ENCODE measurements around the gene KRTAP9-1. TPM values are rescaled to one million over a fixed set of nuclear protein-coding genes. Genes with fewer than 3 reads are reported as not detected.

The KRTAP9-1 gene
- total and polyA plus RNA-seq, 2 donors (not counting 1 experiment from before 2014, with no cell fraction given), result not detected

GRCh38 chr17:41185001-41185400 is 4.7 kb upstream of the KRTAP9-1 start:
- Histone ChIP-seq H3K4me2 (ENCODE audit: extremely low read depth, insufficient read depth, low read length) (no peak overlapping the region), H3K4me1 (ENCODE audit: control insufficient read depth, extremely low read depth, insufficient read depth, low read length) (no peaks in the 10 kb centered on the region), H3K4me3 (replicated peaks in 1 of 4; ENCODE audit: control extremely low read depth in 1 of 4, insufficient read depth in 1 of 4, low read depth in 3 of 4, low read length in 4 of 4) (no peak overlapping the region), H3K9me3 (ENCODE audit: control insufficient read depth, insufficient read depth, low read depth, low read length) (no peaks in the 10 kb centered on the region), H3K9ac (ENCODE audit: insufficient read depth, low read length) (no peak overlapping the region), H3K27me3 (ENCODE audit: control insufficient read depth, insufficient read depth, low read length) (no peaks in the 10 kb centered on the region), H3K36me3 (ENCODE audit: control insufficient read depth, insufficient read depth, low read length) (no peaks in the 10 kb centered on the region), H3K27ac (ENCODE audit: insufficient read depth, low read length) (no peak overlapping the region), H4K20me1 (ENCODE audit: control insufficient read depth, extremely low read depth, insufficient read depth, low read length) (no peaks in the 10 kb centered on the region), H2AFZ (ENCODE audit: low read length) (no peak overlapping the region), H3K79me2 (ENCODE audit: control insufficient read depth, insufficient read depth, low read length) (no peaks in the 10 kb centered on the region)
- DNase-seq (ENCODE audit: low read depth in 2 of 2), result no peak
- TF ChIP-seq CTCF (conservative IDR thresholded peaks at IDR 0.05 in 1 of 2, IDR thresholded peaks at IDR 0.05 in 1 of 2; ENCODE audit: low read depth in 1 of 2, low read length in 2 of 2), result no peak
- no peak for TF ChIP-seq EZH2 (IDR thresholded peaks at IDR 0.05; ENCODE audit: low read length, missing control alignments)

GRCh38 chr17:41186872-41187271 is 2.8 kb upstream of the KRTAP9-1 start:
- Histone ChIP-seq H3K4me2 (ENCODE audit: extremely low read depth, insufficient read depth, low read length) (no peak overlapping the region), H3K79me2 (ENCODE audit: control insufficient read depth, insufficient read depth, low read length) (no peaks in the 10 kb centered on the region), H4K20me1 (ENCODE audit: control insufficient read depth, extremely low read depth, insufficient read depth, low read length) (no peaks in the 10 kb centered on the region), H3K4me1 (ENCODE audit: control insufficient read depth, extremely low read depth, insufficient read depth, low read length) (no peaks in the 10 kb centered on the region), H3K36me3 (ENCODE audit: control insufficient read depth, insufficient read depth, low read length) (no peaks in the 10 kb centered on the region), H3K9me3 (ENCODE audit: control insufficient read depth, insufficient read depth, low read depth, low read length) (no peaks in the 10 kb centered on the region), H3K4me3 (replicated peaks in 1 of 4; ENCODE audit: control extremely low read depth in 1 of 4, insufficient read depth in 1 of 4, low read depth in 3 of 4, low read length in 4 of 4) (no peak overlapping the region), H3K27me3 (ENCODE audit: control insufficient read depth, insufficient read depth, low read length) (peaks cover 6% of the 10 kb centered on the region), H2AFZ (ENCODE audit: low read length) (no peak overlapping the region), H3K9ac (ENCODE audit: insufficient read depth, low read length) (no peak overlapping the region), H3K27ac (ENCODE audit: insufficient read depth, low read length) (no peak overlapping the region)
- no peak for DNase-seq (ENCODE audit: low read depth in 2 of 2)
- no peak for TF ChIP-seq CTCF (conservative IDR thresholded peaks at IDR 0.05 in 1 of 2, IDR thresholded peaks at IDR 0.05 in 1 of 2; ENCODE audit: low read depth in 1 of 2, low read length in 2 of 2)
- TF ChIP-seq EZH2 (IDR thresholded peaks at IDR 0.05; ENCODE audit: low read length, missing control alignments), result no peak

DNA sequence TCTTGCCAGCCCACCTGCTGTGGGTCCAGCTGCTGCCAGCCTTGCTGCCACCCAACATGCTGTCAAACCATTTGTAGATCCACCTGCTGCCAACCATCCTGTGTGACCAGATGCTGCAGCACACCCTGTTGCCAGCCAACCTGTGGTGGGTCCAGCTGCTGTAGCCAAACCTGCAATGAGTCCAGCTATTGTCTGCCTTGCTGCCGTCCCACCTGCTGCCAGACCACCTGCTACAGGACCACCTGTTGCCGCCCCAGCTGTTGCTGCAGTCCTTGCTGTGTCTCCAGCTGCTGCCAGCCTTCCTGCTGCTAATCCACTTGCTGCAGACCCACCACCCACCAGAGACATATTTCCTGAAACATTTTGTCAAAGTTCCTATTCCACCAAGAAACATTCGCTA is 641 bp downstream of the KRTAP9-1 start:
- no peak overlapping the region for H3K4me2 ChIP-seq (ENCODE audit: extremely low read depth, insufficient read depth, low read length)
- H3K27me3 ChIP-seq (ENCODE audit: control insufficient read depth, insufficient read depth, low read length), result peaks cover 6% of the 10 kb centered on the region
- TF ChIP-seq CTCF (conservative IDR thresholded peaks at IDR 0.05 in 1 of 2, IDR thresholded peaks at IDR 0.05 in 1 of 2; ENCODE audit: low read depth in 1 of 2, low read length in 2 of 2) (no peak), EZH2 (IDR thresholded peaks at IDR 0.05; ENCODE audit: low read length, missing control alignments) (no peak)
- H4K20me1 ChIP-seq (ENCODE audit: control insufficient read depth, extremely low read depth, insufficient read depth, low read length), result no peaks in the 10 kb centered on the region
- no peak overlapping the region for H3K4me3 ChIP-seq (replicated peaks in 1 of 4; ENCODE audit: control extremely low read depth in 1 of 4, insufficient read depth in 1 of 4, low read depth in 3 of 4, low read length in 4 of 4)
- no peaks in the 10 kb centered on the region for H3K9me3 ChIP-seq (ENCODE audit: control insufficient read depth, insufficient read depth, low read depth, low read length)
- H3K9ac ChIP-seq (ENCODE audit: insufficient read depth, low read length), result no peak overlapping the region
- H3K4me1 ChIP-seq (ENCODE audit: control insufficient read depth, extremely low read depth, insufficient read depth, low read length), result no peaks in the 10 kb centered on the region
- no peak overlapping the region for H2AFZ ChIP-seq (ENCODE audit: low read length)
- no peak for DNase-seq (ENCODE audit: low read depth in 2 of 2)
- H3K36me3 ChIP-seq (ENCODE audit: control insufficient read depth, insufficient read depth, low read length), result no peaks in the 10 kb centered on the region
- no peaks in the 10 kb centered on the region for H3K79me2 ChIP-seq (ENCODE audit: control insufficient read depth, insufficient read depth, low read length)
- no peak overlapping the region for H3K27ac ChIP-seq (ENCODE audit: insufficient read depth, low read length)
